Measurements from ENCODE around the gene SIRT2. TPM values are rescaled to one million over a fixed set of nuclear protein-coding genes. Genes with fewer than 3 reads are reported as not detected.

The SIRT2 gene
- total RNA-seq, 2 experiments from 2014 or later = 60.8 to 67.8 TPM

DNA sequence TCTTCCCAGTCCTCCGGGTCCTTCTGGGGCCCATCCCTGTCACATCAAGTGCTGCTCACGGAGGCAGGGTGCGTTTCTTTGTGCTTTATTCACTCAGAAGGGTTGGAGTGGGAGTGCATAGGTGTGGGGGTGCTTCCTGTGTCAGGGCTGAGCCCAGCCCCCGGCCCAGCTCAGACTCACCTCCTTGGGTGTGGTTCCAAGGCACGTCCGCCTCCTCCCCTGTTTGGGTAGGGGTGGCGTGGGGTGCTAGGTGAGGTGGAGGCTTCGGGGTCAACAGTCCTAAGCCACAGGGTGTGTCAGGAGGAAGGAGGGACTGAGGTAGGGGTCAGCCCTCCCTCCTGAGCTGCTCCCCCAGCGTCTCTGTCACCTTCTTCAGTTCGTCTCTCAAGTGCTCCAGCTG lies 9.5 kb upstream of the SIRT2 start:
- no peaks in the 10 kb centered on the region for H3K27me3 ChIP-seq (ENCODE audit: control insufficient read depth in 1 of 2, insufficient read depth in 2 of 2, low read length in 2 of 2)
- H3K4me3 Mint-ChIP-seq = no peak overlapping the region
- H3K9me3 ChIP-seq (ENCODE audit: control insufficient read depth in 1 of 2, insufficient read depth in 1 of 2, low read length in 2 of 2) = no peaks in the 10 kb centered on the region
- peaks cover 12% of the 10 kb centered on the region for H3K4me1 Mint-ChIP-seq (ENCODE audit: low read depth)
- ATAC-seq (ENCODE audit: poor library complexity) = peak; percentile 81
- H3K36me3 ChIP-seq (ENCODE audit: insufficient read depth, low read length) = peaks cover 42% of the 10 kb centered on the region
- H3K4me1 ChIP-seq (ENCODE audit: insufficient read depth, low read length) = peaks cover 11% of the 10 kb centered on the region
- intact Hi-C loops (cut with DNase I, micrococcal nuclease) = no loop called here
- no peak overlapping the region for H3K4me3 ChIP-seq (ENCODE audit: low read length)
- TF ChIP-seq, protein P1, sequence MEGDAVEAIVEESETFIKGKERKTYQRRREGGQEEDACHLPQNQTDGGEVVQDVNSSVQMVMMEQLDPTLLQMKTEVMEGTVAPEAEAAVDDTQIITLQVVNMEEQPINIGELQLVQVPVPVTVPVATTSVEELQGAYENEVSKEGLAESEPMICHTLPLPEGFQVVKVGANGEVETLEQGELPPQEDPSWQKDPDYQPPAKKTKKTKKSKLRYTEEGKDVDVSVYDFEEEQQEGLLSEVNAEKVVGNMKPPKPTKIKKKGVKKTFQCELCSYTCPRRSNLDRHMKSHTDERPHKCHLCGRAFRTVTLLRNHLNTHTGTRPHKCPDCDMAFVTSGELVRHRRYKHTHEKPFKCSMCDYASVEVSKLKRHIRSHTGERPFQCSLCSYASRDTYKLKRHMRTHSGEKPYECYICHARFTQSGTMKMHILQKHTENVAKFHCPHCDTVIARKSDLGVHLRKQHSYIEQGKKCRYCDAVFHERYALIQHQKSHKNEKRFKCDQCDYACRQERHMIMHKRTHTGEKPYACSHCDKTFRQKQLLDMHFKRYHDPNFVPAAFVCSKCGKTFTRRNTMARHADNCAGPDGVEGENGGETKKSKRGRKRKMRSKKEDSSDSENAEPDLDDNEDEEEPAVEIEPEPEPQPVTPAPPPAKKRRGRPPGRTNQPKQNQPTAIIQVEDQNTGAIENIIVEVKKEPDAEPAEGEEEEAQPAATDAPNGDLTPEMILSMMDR (IDR thresholded peaks at IDR 0.05) = no peak
- peak overlapping the region; percentile 76 for H3K27ac Mint-ChIP-seq
- H3K27me3 Mint-ChIP-seq = no peaks in the 10 kb centered on the region
- ChIA-PET POLR2A (interaction anchor here (1.8 kb wide), 1 partner anchor 21 kb away, joined by 7 read pairs; the partner anchor contains the start of genes MRPS12 and SARS2), CTCF (no interaction called here)
- no peaks in the 10 kb centered on the region for H3K9me3 Mint-ChIP-seq
- peak in 2 of 14 experiments; percentile 14 to 21 for DNase-seq
- H3K27ac ChIP-seq (ENCODE audit: low read depth in 1 of 2, low read length in 2 of 2) = no peak overlapping the region
- H3K36me3 Mint-ChIP-seq (ENCODE audit: low read depth) = peaks cover 31% of the 10 kb centered on the region

DNA sequence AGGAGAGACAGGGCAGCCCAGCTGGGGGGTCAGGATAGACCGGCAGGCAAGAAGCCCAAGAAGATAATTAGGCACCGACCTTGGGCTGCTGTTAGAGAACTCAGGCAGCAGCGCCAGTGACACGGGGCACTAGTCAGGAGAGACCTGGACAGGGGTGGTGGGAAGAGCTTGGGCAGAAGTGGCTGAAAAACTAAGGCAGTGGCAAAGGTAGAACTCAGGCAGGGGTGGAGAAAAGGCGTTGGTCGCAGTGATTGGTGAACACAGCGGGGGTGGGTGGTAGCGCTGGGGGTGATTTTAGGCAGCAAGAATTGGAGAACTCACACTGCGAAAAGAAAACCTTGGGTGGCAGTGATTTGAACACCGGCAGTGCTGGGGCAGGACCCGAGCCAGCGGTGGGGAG lies 8.3 kb upstream of the SIRT2 start:
- Histone ChIP-seq H3K27me3 (ENCODE audit: control insufficient read depth in 1 of 2, insufficient read depth in 2 of 2, low read length in 2 of 2) (no peaks in the 10 kb centered on the region), H3K4me3 (ENCODE audit: low read length) (no peak overlapping the region), H3K4me1 (ENCODE audit: insufficient read depth, low read length) (peaks cover 8% of the 10 kb centered on the region), H3K36me3 (ENCODE audit: insufficient read depth, low read length) (peaks cover 42% of the 10 kb centered on the region), H3K27ac (ENCODE audit: low read depth in 1 of 2, low read length in 2 of 2) (no peak overlapping the region), H3K9me3 (ENCODE audit: control insufficient read depth in 1 of 2, insufficient read depth in 1 of 2, low read length in 2 of 2) (no peaks in the 10 kb centered on the region)
- no peak overlapping the region for H3K27ac Mint-ChIP-seq
- POLR2A ChIA-PET = interaction anchor here (0.7 to 1.8 kb wide), 2 partner anchors 23 to 62 kb away, joined by 3 to 7 read pairs; partner anchors contain the start of genes MRPS12 and SARS2
- H3K27me3 Mint-ChIP-seq = no peaks in the 10 kb centered on the region
- no peaks in the 10 kb centered on the region for H3K9me3 Mint-ChIP-seq
- H3K4me3 Mint-ChIP-seq = no peak overlapping the region
- CTCF ChIA-PET = no interaction called here
- DNase-seq = no peak
- no peak for ATAC-seq (ENCODE audit: poor library complexity)
- H3K36me3 Mint-ChIP-seq (ENCODE audit: low read depth) = peaks cover 35% of the 10 kb centered on the region
- TF ChIP-seq, protein P1 (IDR thresholded peaks at IDR 0.05) = no peak
- H3K4me1 Mint-ChIP-seq (ENCODE audit: low read depth) = peaks cover 12% of the 10 kb centered on the region
- intact Hi-C loops (cut with DNase I, micrococcal nuclease) = no loop called here

DNA sequence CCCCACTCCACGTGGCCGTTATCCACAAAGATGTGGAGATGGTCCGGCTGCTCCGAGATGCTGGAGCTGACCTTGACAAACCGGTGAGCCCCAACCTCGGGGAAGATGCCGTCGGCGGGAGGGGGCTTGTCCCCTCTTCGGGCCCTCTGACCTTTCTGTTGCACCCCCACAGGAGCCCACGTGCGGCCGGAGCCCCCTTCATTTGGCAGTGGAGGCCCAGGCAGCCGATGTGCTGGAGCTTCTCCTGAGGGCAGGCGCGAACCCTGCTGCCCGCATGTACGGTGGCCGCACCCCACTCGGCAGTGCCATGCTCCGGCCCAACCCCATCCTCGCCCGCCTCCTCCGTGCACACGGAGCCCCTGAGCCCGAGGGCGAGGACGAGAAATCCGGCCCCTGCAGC lies 7.8 kb upstream of the SIRT2 start:
- peaks cover 35% of the 10 kb centered on the region for H3K36me3 Mint-ChIP-seq (ENCODE audit: low read depth)
- no peak overlapping the region for H3K27ac ChIP-seq (ENCODE audit: low read depth in 1 of 2, low read length in 2 of 2)
- TF ChIP-seq, protein P1 (IDR thresholded peaks at IDR 0.05) = no peak
- ATAC-seq (ENCODE audit: poor library complexity) = no peak
- ChIA-PET CTCF (no interaction called here), POLR2A (no interaction called here)
- no peak overlapping the region for H3K27ac Mint-ChIP-seq
- peaks cover 12% of the 10 kb centered on the region for H3K4me1 Mint-ChIP-seq (ENCODE audit: low read depth)
- peaks cover 8% of the 10 kb centered on the region for H3K4me1 ChIP-seq (ENCODE audit: insufficient read depth, low read length)
- intact Hi-C loops (cut with DNase I, micrococcal nuclease) = no loop called here
- no peak overlapping the region for H3K4me3 Mint-ChIP-seq
- no peaks in the 10 kb centered on the region for H3K27me3 Mint-ChIP-seq
- no peaks in the 10 kb centered on the region for H3K9me3 Mint-ChIP-seq
- no peak overlapping the region for H3K4me3 ChIP-seq (ENCODE audit: low read length)
- peaks cover 42% of the 10 kb centered on the region for H3K36me3 ChIP-seq (ENCODE audit: insufficient read depth, low read length)
- no peaks in the 10 kb centered on the region for H3K27me3 ChIP-seq (ENCODE audit: control insufficient read depth in 1 of 2, insufficient read depth in 2 of 2, low read length in 2 of 2)
- peak in 1 of 14 experiments; percentile 22 for DNase-seq
- H3K9me3 ChIP-seq (ENCODE audit: control insufficient read depth in 1 of 2, insufficient read depth in 1 of 2, low read length in 2 of 2) = no peaks in the 10 kb centered on the region

Measured in CD4-positive, alpha-beta T cell (primary cell).